MG63 (cell line): Measurements from ENCODE around the gene PPIP5K1. TPM values are rescaled to one million over a fixed set of nuclear protein-coding genes. Genes with fewer than 3 reads are reported as not detected.

Experiments used
- DNase-seq: peaks from one replicate; pipeline ENCODE4 v3.0.0-alpha.2; 2020
- H3K27me3 ChIP-seq: fragments of 250-450 bp; sonication (Bioruptor Pico); 2 replicates; pipeline ENCODE4 v1.5.1; 2020; ENCODE audit warnings: mild to moderate bottlenecking, moderate library complexity
- H3K36me3 ChIP-seq: fragments of 250-450 bp; sonication (Bioruptor Pico); 2 replicates; pipeline ENCODE4 v1.5.1; 2020; ENCODE audit warnings: mild to moderate bottlenecking, moderate library complexity
- H3K4me3 ChIP-seq: fragments of 250-450 bp; sonication (Bioruptor Pico); 2 replicates; pipeline ENCODE4 v1.5.1; 2020; ENCODE audit warnings: mild to moderate bottlenecking, moderate library complexity
- H3K9me3 ChIP-seq: fragments of 250-450 bp; sonication (Bioruptor Pico); 2 replicates; pipeline ENCODE4 v1.5.1; 2020; ENCODE audit warnings: mild to moderate bottlenecking, moderate library complexity
- total RNA-seq: library from RNA; depleted of rRNA; stranded (reverse); fragments of >200 nt; shearing (Covaris generic); gene quantifications from 2 replicates; pipeline ENCODE4 v1.2.3, GENCODE V29; 2014; ENCODE audit warnings: low replicate concordance

PPIP5K1 gene
- total RNA-seq, 1 experiment from 2014 or later, result 17.4 TPM

DNA sequence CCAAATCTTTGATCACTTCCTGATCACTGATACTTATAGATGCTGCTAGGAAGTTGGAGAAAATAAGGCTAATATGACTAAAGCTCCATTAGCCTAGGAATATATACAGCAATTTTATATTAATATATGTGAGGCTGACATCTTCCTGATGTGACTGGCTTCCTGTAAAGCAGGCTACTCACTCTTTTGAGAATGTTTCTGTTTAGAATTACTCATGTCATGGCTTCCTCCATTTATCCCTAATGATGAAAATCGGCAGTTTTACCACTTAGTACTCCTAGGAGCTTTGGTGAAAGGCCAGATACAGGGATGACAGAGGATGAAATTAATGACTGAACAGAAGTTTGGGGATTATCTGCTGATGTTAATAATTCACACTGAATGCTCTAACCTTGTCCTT is 76.5 kb downstream of the PPIP5K1 start:
- no peak for DNase-seq
- Histone ChIP-seq H3K9me3 (no peaks in the 10 kb centered on the region), H3K36me3 (no peaks in the 10 kb centered on the region), H3K4me3 (no peak overlapping the region), H3K27me3 (no peaks in the 10 kb centered on the region)

DNA sequence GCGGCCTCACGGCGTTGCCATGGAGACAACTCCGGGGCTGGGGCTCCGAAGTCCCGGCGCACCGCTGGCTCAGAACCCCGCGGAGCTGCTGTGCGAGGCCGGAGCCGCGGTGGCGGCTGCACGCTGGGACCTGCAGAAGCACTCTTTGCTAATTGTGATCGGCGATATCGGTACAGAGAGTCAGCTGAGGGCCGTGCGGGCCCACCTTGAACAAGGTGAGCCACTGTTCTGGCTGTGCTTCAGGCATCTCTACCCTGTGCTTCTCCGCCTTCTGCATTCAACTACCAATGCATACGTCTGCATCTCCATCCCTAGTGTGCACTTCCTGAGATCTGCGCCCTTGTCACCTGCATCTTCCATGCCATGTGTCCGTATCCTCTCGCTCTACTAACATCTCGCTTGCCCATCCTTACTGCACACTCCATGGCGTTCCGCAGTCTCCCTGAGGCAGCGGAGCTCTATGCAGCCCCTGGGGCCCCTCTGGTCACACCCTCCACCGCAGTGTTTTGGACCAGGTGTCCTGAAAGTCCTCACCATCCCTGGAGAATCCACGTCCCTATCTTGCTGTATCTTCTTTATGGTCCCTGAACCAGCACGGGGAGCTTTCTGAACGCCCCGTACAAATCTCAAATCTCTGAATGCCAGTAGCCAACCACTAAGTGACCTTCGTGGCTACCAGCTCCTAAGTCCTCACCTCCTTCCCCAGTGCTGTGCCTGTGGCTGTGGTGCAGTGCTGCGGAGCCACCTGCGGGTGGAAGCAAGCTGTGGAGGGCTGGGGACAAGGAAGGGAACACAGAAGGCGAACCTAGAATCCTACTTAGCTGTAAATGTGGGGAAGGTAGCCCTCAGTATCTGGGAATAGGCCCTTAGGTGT is 78.8 kb downstream of the PPIP5K1 start:
- no peaks in the 10 kb centered on the region for H3K27me3 ChIP-seq
- H3K9me3 ChIP-seq, result no peaks in the 10 kb centered on the region
- no peak for DNase-seq
- no peaks in the 10 kb centered on the region for H3K36me3 ChIP-seq
- H3K4me3 ChIP-seq, result peak overlapping the region; percentile 68

DNA sequence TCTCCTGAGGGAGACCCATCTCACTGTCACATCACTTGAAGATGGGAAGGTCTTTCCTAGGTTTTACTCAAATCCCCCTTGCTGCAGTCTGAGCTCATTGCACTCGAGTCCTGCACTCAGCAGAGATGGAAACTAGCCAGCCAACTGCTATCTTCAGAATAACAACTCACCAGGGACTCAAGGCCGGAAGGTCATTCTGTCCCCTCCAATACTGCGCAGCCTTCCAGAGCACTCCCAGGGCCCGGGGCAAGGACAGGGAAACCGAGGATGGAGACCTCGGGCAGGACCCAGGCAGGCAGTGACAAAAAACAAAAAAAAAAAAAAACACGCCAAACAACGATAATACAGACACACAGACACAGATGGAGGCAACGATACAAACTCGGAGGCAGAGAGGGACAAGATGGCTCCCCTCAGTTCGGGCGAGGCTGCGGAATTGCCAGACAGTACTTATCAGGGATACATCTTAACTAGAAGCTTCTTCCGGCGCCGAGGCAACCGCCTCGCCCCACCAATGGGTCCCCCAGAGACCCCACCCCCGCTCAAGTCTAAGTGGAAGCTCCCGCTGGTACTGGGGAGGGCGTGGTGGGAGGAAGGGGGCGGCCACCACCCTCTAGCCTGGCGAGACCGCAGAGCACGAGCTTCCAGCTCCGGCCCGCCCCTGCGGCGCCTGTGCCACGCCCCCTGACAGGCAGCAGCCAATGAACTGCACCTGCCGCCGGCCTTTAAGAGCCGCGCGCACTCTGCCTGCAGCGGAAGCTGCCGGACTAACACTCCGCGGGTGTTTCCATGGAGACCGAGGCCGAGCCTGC is 79.6 kb downstream of the PPIP5K1 start:
- Histone ChIP-seq H3K4me3 (peak overlapping the region; percentile 68), H3K36me3 (no peaks in the 10 kb centered on the region), H3K9me3 (no peaks in the 10 kb centered on the region), H3K27me3 (no peaks in the 10 kb centered on the region)
- DNase-seq, result peak; percentile 99

DNA sequence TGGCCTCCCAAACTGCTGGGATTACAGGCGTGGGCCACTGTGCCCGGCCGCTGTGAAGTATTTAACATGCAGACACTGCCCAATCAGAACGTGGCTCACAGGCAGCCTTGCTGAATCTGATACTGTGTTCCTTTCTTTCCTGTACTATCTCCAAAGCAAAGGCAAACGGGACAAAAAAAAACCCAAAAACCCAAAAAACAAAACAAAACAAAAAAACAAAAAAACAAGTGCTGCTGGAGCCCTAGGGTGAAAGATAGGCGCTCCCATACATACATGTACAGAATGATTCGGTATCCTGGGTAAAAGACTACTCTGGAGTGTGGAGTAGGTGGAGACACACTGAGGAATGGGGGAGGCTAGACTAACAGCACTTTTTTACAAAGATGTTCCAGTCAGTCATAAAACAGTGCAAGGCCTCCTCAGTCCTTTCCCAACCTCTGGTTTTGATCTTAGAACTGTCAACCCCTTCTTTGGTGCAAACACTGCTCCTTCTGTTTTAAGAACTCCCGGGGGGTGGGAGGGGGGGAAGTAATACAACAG is 80.3 kb downstream of the PPIP5K1 start:
- Histone ChIP-seq H3K9me3 (no peaks in the 10 kb centered on the region), H3K36me3 (no peaks in the 10 kb centered on the region), H3K27me3 (no peaks in the 10 kb centered on the region), H3K4me3 (peak overlapping the region; percentile 68)
- no peak for DNase-seq

DNA sequence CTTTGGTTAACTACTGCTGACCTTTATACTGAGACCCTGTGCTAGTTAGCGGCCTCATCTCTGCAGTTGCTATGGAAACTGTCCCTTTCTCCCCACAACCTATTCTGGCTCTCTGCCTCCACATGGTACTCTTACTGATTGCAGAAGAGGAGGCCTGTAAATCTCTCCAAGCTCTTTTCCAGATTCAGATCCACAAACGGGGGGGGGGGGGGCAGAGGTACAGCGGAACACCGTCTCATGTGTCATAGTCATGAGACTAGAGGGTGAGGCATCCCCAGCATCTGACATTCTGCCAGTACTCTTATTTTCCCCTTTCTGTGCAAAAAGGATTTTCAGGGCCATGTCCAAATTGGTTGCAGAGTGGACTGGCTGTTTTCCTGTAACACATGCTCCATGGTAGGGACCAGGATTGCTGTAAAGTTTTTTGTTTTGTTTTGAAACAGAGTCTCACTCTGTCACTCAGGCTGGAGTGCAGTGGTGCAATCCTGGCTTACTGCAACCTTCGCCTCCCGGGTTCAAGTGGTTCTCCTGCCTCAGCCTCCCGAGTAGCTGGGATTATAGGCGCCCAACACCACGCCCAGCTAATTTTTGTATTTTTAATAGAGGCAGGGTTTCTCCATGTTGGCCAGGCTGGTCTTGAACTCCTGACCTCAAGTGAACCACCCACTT is 80.9 kb downstream of the PPIP5K1 start:
- no peak for DNase-seq
- Histone ChIP-seq H3K4me3 (no peak overlapping the region), H3K27me3 (no peaks in the 10 kb centered on the region), H3K36me3 (no peaks in the 10 kb centered on the region), H3K9me3 (no peaks in the 10 kb centered on the region)

DNA sequence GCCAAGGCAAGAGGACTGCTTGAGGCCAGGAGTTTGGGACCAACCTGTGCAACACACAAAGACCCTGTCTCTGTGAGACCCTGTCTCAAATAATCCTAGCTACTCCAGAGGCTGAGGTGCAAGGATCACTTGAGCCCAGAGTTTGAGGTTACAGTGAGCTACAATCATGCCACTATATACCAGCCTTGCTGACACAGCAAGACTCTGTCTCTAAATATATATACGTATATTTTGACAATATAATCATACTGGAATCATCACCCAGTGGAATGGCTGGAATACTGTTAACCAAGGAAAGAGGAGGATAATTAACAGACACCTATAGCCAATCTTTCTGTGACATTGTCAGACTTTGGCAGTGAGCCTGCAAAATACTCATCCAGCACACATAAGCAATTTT is 81.6 kb downstream of the PPIP5K1 start:
- no peak for DNase-seq

DNA sequence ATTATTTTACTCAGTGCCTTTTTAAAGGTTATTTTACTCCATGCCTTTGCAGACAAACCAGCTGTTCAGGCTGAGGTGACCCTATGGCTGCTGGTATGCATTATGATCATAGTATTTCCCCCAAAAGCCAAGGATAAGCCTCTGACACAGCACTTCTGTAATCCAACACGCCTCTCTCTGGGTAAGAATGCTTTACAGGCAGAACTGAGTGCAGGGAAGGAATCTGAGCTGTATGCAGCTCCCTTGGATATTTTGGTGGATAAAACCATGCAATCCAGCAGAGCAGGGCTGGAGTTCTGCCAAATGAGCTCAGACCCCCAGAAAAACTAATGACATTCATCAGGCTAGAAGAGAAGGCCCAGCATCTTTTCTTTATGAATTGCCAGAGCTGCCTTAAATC is 84.3 kb downstream of the PPIP5K1 start:
- no peak for DNase-seq
- no peaks in the 10 kb centered on the region for H3K9me3 ChIP-seq
- no peaks in the 10 kb centered on the region for H3K27me3 ChIP-seq
- H3K4me3 ChIP-seq, result no peak overlapping the region
- no peaks in the 10 kb centered on the region for H3K36me3 ChIP-seq

More for the DNA sequence above, 81.6 kb downstream of the PPIP5K1 start:
- H3K27me3 ChIP-seq, result no peaks in the 10 kb centered on the region
- H3K36me3 ChIP-seq, result no peaks in the 10 kb centered on the region
- no peaks in the 10 kb centered on the region for H3K9me3 ChIP-seq
- no peak overlapping the region for H3K4me3 ChIP-seq

DNA sequence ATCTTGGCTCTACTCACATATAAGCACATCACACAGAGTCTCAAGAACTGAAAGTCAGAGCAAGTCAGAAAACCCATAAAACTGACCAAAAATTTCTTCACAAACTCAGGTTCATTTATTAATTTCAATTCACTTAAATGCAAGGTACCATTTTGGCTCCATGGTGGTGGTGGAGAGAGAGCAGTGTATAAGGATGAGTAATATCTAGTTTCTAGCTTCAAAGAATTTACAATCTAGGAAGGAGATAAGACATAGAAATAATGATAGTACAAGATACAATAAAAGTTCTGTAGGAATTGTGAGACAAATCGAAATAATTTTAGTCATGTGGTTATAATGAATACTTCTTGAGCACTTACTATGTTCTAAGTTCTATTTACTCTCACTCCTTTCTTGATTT is 90.4 kb downstream of the PPIP5K1 start:
- no peaks in the 10 kb centered on the region for H3K9me3 ChIP-seq
- no peaks in the 10 kb centered on the region for H3K27me3 ChIP-seq
- no peak overlapping the region for H3K4me3 ChIP-seq
- H3K36me3 ChIP-seq, result no peaks in the 10 kb centered on the region
- DNase-seq, result no peak

DNA sequence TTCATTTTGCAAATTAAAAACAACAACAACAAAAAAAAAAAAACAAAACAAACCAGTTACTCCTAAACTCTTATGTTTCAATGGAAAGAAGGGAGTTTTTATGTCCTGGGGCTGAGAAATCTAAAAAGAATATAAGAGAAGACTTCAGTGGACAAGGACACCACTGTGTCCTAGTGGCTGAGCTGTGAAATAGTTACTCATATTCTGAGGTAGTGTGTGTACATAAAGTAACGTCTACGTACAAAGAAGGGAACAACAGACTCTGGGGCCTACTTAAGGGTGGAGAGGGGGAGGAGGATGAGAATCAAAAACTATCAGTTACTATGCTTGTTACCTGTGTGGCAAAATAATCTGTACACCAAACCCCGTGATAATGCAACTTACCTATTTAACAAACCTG is 91.0 kb downstream of the PPIP5K1 start:
- DNase-seq, result no peak
- Histone ChIP-seq H3K9me3 (no peaks in the 10 kb centered on the region), H3K36me3 (no peaks in the 10 kb centered on the region), H3K4me3 (no peak overlapping the region), H3K27me3 (no peaks in the 10 kb centered on the region)

DNA sequence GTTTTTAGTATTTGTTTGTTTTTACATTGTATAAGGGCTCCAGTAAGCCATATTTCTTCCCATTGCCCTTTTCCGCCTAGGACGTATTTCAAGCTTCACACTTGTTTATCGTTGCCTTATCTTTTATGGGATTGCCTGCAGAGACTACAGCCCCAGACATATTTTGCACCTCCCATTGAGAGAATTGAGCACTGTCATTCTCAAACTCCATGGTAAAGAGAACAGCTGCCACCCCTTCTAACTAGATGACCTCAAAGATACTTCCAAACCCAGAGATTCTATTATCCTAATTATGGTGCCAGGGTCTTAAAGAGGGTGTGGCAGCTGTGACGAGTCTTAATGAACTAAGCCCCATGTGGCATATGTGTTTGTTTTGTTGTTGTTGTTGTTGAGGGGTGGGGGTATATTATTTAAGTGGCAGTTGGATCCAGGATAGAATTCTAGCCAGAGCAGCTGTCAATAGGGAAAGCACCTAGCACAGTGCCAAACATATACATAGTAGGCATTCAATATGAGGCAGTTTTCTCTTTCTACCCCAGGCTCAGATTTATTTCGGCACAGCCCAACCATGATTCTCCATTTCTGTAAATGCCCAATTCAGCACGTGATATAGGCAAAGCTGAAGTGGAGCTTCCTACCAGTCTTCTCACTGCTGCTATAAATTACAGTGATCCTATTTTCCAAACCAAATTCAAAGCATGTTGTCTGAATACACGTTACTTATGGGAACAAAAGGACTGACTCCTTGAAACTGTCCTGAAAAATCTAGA is 96.1 kb downstream of the PPIP5K1 start:
- H3K4me3 ChIP-seq, result peak overlapping the region; percentile 72
- no peaks in the 10 kb centered on the region for H3K27me3 ChIP-seq
- H3K9me3 ChIP-seq, result no peaks in the 10 kb centered on the region
- DNase-seq, result no peak
- peaks cover 18% of the 10 kb centered on the region for H3K36me3 ChIP-seq

DNA sequence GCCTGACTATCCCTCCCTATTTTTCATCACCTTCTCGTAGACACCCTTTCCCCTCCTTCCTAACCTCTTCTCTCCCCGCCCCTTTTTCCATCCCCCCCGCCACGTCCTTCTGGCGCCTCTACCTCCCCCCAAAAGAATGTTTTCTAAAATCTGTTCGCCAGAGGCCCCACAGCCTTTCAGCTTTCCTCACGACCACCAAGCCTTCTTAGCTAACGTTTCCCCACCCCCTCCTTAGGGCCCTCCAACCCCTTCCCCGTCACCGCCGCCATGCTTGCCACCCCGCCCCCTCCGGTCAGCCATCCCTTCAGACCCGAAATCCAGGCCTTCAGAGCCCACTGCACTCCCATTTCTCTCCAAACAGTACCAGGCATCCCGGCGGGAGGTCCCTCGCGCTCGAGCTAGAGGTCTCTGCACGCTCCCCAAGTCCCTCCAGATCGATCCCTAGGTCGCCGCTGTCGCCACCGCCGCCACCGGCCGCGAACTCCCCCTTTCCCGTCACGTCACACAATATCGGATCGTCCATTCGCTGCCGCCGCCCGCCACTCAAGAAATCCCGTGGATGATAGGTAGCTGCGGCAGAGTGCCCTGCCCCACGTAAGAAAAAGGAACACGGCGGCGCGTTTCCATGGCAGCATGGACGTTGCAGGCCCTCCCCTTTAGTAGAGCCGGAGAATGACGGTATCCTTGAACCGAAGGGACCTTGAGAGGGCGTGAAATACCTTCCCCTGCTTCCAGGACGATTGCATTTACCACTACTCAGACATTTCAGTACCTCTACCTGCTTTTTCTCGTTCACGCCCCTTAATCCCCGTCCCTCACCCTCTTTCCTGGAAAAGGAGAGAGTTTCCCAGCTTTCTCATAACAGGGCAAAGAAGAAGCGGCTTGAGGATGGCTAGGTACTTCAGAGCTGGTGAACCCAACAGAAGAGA is 97.1 kb downstream of the PPIP5K1 start, which contains the start of gene TP53BP1:
TSS of gene TP53BP1 (minus strand) at position 484 of the 929 bp plus-strand sequence. CDS start at position 371, 113 bp downstream.
- no peaks in the 10 kb centered on the region for H3K9me3 ChIP-seq
- H3K27me3 ChIP-seq, result no peaks in the 10 kb centered on the region
- peak within 1 kb of the TSS; percentile 72 for H3K4me3 ChIP-seq
- peak; percentile 96 for DNase-seq
- peaks cover 23% of the 10 kb centered on the region for H3K36me3 ChIP-seq

DNA sequence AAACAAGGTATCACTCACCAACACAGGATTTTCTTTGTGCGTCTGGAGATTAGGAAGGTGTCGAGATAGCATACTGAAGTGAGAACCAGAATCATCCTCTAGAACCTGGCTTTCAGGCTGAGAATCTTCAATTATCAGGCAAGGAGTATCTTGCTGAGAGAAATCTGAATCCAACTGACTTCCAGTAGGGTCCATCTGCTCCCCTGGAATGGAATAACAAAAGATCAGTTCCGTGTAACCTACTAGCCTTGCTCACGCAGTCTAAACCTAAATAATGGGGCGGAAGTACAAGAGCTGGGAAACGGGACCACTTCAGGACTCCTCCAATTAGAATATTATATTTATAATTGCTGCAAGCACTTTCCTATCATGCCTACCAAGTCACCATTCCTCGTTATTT is 97.7 kb downstream of the PPIP5K1 start:
- no peaks in the 10 kb centered on the region for H3K27me3 ChIP-seq
- H3K4me3 ChIP-seq, result peak overlapping the region; percentile 72

DNA sequence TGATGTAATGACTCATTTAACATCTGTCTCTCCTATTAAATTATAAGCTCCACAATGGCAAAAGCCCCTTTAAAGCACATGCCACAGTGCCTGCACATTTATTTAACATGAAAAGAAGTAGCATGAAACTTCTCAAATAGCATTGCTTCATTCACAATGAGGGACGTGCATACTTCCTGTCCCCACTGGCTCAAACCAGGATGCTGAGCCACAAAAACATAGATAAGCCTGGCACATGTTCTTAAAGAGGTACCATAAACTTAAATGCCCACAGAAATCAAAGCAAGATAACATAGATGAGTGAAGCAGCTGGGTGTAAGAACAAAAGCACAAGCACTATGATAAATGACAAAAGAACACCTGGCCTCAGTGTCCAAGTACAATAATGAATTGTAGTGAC is 100.8 kb downstream of the PPIP5K1 start:
- Histone ChIP-seq H3K27me3 (no peaks in the 10 kb centered on the region), H3K36me3 (peaks cover 43% of the 10 kb centered on the region), H3K9me3 (no peaks in the 10 kb centered on the region), H3K4me3 (no peak overlapping the region)
- DNase-seq, result no peak

More for the DNA sequence above, 97.7 kb downstream of the PPIP5K1 start:
- Histone ChIP-seq H3K36me3 (peaks cover 26% of the 10 kb centered on the region), H3K9me3 (no peaks in the 10 kb centered on the region)
- no peak for DNase-seq

DNA sequence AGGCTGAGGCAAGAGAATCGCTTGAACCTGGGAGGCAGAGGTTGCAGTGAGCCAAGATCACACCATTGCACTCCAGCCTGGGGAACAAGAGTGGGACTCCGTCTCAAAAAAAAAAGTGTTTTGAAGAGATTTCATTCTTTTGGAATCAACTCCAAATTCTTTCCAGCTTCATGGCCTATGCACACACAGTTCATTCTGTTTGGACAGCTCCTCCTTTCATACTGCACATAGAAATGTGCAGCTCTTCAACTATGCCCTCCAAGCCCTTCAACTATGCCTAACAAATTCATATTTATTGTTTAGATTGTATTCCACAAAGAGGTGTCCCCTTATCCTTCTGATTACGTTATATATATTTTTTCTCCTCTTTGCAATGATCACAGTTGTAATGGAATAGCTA is 101.2 kb downstream of the PPIP5K1 start:
- DNase-seq, result no peak
- Histone ChIP-seq H3K27me3 (no peaks in the 10 kb centered on the region), H3K36me3 (peaks cover 47% of the 10 kb centered on the region), H3K9me3 (no peaks in the 10 kb centered on the region), H3K4me3 (no peak overlapping the region)

DNA sequence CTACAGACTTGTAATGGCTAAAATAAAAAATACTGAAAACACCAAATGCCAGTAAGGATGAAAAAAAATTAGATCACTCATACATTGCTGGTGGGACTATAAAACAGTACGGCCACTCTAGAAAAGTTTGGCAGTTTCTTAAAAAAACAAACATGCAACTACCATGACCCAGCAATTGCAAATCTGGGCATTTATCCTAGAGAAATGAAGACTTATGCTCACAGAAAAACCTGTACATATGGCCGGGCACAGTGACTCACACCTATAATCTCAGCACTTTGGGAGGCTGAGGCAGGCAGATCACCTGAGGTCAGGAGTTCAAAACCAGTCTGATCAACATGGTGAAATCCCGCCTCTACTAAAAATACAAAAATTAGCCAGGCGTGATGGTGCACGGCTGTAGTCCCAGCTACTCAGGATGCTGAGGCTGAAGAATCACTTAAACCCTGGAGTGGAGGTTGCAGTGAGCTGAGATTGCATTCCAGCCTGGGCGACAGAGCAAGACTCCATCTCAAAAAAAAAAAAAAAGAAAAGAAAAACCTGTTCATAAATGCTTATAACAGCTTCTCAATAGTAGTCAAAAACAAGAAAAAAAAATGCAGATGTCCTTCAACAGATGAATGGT is 102.6 kb downstream of the PPIP5K1 start:
- H3K36me3 ChIP-seq, result peaks cover 56% of the 10 kb centered on the region
- peak; percentile 60 for DNase-seq
- no peak overlapping the region for H3K4me3 ChIP-seq
- H3K9me3 ChIP-seq, result no peaks in the 10 kb centered on the region
- H3K27me3 ChIP-seq, result no peaks in the 10 kb centered on the region
